HK-2 (cell line): ENCODE data around the gene LPP.

Source experiments
- DNase-seq: peaks from one replicate; pipeline ENCODE4 v3.0.0-alpha.2; 2018; ENCODE audit not compliant: unreplicated experiment

LPP gene

DNA sequence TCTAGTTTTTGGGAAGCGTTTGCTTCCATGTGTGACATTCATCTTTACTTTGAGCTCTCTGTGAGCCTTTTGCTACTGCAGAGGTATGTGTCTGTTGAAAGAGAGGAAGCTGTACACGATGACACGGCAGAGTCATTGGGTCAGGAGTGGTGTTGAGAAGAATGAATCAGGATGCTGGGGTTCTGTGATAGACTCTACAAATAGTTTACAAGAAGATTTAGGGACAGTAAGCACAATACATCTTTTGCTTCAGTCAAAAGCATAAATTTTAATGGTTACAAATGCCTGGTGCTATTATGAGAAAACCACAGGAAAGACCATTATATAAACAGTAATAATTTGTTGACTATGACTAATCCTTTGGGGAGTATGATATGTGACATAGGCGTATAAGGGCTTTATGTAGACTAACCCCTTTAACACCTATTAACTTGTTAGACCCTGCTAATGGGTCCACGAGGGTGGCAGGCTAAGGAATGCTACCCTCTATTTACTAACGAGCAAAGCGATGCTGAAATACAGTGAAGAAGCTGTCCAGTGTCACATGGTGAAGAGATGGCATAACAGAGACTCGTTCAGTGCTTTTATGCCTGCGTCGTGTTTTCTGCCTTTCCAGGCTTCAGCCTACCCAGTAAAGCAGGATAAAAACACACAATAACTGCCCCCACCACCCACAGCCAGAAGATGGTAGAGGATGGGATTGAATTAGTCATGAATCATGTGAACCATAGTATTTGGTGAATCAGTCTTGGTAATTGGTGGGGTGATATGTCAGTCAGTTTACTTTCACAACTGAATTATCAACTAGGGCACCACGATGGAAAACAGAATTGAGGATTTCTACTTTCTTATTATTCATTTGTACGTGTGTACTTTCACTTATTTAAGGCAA, 118.8 kb downstream of the LPP start:
- DNase-seq, result peak; percentile 53

DNA sequence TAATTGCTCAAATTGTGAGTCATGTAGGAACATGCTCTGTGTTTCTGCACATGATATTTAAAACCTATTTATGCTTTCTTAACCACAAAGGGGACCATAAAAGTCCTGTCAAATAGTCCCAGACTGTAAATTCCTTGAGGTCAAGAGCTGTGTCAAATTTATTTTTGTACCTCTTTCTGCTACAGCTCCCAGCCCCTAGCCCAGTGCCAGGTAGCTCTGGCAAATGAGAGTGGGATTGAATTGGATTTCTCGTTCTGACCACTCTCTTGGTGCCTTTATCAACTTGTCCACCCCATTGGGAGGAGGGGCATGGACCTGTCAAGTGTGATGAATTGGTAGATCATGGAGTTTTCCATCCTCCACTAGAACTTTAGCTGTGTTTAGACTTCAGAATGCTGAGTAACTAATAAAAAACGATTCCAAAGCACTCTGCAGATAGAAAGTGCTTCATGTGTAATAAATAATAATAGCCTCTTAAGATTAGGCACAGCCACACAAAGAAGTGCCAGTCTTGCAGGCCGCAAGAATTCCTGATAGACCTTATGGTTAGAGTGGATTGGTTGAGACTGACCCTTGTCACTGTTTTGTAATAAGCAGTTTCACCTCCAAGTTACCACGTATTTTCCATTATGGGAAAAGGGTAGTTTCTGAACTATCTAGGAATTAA, 120.4 kb downstream of the LPP start:
- no peak for DNase-seq

DNA sequence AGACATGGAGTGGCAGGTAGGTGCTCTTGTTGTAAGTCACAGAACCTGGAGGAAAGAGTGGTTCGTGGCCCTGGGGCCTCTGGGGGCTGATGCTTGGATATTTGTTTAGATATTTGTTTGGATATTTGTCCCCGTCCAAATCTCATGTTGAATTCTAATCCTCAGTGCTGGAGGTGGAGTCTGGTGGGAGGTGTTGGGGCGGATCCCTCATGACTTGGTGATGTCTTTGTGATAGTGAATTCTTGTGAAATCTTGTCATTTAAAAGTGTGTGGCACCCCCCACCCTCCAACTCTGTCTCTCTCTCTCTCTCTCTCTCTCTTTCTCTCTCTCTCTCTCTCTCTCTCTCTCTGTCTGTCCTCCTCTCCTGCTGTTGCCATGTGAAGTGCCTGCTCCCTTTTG, 122.4 kb downstream of the LPP start:
- no peak for DNase-seq

DNA sequence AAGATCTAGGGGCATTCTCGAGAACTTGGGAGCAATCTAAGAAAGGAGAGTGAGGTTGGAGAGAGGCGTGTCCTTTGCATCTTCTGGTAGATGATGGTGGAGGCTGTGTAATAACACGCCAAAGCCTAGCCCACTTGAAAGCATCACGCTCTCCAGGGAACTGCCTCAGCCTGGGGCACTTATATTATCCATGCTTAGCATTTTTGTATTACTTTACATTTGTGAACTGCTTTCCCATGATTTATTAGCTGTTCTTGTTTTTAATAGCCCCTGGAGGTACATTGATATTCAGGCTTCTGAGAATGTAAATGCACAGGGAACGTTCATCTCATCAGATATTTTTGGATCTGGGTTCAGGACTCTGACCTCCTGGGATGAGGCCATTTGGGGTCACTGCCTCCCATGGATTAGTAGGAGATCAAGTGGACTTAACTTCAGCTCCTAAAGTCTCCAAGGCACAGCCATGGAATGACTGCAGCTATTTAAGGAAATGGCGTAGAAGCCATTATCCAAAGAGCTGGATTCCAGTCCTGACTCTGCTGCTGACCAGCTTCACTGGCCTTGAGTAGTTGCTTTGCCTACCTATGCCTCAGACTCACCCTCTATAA, 124.9 kb downstream of the LPP start:
- no peak for DNase-seq

DNA sequence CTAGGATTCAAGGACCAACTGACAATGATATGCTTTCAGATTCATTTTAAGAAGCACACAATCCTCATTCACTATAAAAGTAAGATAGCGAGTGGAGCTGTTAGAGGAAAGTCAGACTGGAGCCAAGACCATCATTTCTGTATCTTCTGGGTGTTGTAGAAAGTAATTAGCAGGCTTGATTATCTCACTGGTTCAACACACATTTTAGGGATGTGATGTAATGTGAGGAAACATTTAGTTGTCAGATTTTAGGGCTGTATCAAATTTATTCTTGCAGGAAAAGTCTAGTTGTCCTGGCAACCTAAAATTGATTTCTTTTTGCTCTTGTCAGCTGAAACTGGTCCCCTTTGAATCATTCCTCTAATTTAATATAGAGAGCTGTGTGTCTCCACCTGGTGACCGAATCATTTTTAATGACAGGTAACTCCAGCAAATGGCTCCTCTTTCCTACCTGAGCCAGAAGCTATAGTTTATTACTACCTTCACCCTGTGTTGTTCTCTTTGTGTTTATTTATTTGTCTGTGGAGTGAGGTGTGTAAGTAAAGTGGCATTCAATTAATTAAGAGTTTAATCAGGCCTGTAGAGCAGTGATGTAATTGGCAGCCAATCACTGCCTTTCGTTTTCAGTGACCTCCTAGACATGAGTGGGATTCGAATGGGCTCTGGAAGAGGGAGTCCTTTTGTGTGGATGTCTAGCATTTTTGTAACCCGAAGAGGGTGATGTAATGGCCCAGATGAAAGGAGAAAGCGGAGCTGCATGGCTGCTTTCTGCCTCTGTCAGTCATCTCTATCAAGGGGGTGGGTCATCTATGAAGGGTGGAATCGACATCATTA, 125.8 kb downstream of the LPP start:
- DNase-seq, result no peak

DNA sequence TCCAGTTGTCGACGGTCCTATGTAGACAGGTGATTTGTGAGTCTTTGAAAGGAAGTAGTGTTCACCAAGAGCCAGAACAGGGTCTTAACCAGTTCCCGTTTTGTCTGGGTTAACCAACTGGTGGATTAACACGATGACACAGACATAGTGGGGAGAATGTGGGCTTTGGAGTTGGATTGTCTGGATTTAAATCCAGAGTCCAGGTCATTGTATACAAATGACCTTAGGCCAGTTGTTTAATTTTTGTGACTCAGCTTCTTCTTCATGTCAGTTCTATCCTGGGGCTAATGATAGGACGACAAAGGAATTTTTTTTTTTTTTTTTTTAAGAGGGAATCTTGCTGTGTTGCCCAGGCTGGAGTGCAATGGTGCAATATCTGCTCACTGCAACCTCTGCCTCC, 126.7 kb downstream of the LPP start:
- DNase-seq, result no peak

DNA sequence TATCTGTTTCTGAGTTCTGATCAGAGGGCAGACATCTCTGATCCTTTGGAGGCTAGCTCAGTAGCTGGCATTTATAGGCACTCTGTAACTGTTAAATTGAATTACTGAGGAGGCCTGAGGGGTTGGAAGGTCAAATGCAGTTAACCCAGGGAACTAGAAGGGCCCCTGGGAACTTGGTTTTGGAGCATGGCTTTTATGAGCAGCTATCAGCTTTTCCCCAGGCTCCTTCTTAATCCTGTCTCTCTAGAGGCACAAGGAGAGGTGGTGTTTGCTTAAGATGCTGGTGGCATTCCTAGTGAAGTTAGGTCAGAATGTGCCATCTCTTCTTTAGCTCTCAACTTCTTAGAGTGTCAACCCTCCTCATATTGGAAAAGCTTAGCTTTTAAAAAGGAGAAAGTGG, 128.9 kb downstream of the LPP start:
- no peak for DNase-seq

DNA sequence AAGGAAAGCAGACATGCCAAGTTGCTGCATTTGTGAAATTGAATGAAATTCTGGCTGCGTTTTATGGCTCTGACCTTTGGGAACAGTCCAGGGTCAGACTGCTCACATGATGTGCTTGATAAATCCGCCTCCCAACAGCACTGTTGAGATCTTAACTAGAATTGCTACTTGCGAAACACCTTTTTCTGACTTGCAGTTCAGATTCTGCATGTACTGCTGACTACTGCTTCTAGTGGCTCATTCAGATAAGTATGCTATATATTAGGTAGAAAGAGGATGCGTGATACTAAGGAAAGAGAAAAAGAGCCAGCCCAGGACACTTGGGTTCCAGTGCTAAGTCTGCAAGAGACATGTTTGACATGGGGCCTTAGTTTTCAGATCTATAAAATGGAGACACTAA, 129.4 kb downstream of the LPP start:
- no peak for DNase-seq

DNA sequence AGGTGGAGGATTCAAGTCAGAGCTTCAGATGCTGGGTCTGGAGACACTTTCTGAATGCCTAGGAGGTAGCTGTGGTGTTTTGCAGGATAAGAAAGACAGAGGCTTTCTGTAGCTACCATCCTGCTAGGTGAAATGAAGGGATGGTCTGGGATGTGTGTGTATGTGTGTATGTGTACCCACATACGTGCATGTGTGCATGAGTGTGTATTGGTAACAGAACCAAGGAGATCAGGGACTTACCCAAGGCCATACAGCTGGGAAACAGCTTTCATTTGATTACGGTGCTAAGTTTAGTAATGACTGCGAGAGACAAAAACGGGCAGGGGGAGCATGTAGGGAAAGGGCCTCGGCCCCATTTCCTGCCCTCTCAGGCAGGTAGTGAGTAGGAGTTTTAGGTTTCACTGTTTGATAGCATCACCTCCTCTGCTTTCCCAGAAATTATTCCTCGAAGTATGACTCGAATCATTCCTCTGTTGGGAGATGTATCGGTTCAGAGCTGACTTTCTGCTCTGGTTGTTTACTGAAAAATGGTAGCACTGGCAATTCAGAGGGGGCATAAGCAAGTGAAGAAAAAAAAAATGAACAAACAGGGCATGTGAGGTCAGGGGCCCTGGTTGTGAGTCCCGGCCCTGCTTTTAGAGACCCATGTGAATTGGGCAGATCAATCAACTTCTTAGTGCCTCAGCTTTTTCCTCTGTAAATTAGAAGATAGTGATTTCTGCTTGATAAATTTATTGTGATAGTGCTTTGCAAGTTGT, 130.7 kb downstream of the LPP start:
- no peak for DNase-seq

DNA sequence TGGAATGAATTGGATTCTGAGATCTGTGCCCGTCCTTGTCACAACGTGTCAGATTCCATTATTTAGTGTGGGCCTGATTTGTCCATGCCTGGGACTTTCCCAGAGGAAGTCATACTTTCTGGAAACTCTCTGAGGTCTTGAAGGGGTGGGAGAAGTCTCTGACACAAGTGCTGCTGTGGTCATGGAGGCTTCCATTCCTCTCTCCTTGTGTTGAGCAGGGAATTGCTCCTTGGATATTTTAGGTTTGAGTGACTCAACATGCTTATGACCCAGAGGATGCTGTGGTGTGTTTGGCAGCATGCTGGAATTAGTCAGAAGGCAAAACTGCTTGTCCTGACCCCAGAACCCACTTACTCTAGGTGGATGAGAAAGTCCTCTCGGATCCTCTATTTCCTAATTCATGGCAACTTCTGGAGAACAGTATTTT, 132.1 kb downstream of the LPP start:
- peak; percentile 77 for DNase-seq

DNA sequence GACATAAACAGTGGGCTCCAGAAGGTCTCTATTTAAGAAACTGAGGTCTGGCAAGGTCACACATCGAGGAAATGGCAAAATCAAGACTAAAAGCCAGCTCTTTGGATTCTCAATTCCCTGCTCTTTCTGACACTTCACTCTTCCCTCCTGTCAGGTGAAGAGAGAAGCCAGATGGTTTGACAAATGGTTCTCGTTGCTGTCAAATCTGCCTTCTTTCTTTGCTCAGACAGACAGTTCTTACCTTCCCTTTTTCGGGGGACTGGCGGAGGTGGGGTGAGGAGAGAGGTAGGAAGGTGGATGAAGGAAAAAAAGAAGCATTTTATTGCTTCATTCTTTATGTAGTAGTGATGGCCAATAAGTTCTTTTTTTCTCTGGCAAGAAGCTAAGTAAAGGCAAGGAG, 133.4 kb downstream of the LPP start:
- no peak for DNase-seq

DNA sequence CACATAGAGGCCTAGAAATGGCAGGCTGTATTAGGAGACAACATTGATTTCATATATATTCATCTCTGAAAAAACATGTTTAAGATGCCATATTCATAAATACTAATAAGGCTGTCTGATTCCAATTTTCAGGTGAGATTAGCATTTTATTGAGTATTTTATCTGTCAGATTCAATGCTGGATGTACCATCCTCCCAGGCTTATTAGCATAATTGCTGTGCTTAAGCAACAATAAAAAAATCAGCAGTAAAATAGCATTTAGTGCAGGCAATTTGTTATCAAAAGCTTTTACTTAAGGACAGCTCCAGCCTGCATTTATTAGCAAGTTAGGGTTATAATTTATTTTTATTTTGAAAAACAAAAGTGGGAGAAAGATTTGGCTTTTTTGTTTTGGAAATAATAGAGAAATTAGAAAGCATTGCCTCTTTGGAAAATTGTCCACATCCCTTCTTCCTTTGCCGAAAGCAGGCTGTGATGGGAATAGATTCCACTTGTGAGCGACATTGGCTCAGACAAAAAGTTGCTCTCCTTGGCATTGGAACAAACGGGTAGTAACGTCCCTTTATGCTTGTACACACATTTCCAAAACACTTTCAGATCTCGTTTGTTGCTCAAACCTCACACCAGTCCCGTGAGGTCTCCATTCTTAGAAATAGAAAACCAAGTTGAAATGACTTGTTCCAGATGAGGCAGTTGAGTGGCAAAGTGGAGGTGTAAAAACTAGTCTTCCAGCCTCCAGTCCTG, 134.0 kb downstream of the LPP start:
- DNase-seq, result no peak

DNA sequence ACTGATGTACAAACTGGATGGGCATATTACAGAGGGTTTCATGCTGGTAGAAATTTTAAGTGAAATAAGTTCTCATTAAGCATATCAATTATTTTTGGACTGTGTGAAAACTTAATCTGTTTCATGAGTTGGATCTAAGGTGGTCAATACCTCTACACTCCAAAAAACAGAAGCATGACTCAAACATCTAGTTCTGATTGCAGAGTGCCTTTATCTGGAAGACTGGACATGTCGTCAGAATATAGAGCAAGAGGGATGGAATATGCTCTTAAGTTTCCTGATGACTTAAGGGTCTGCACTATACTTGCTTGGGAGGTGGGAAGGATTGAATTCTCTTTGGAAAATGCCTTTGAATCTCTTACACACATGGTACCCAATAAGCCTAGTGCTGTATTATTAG, 138.3 kb downstream of the LPP start:
- no peak for DNase-seq

DNA sequence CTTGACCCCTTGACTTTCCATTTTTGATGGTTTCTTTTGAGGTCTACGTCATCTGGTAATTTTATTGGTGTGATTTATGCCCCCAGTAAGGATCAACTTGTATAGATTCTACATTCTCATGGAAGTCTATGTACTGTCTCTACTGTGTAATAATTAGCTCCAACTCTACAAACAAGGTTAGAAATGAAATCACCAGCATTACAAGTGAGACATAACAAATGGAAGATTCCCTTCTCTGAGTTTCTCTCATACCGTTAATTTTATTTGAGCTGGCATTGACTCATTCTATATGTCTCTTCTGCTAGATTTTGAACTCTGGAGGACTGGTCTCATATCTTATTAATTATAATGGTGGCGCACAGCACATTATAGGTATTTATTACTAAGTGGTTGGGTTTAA, 138.9 kb downstream of the LPP start:
- DNase-seq, result no peak

DNA sequence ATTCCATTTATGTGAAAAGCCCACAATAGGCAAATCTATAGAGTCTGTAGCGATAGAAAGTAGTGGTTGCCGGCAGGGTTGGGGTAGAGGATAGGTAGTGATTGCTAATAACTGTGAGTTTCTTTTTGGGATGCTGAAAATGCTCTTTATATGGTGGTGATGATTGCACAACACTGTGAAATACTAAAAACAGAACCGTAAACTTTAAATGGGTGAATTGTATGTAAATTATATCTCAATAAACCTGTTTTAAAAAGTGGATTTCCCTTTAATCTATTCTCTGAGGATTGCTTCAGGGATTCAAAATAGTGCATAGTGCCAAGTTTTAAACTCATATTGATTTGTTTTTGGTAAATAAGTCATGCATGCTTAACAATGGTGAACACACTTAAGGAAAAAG, 140.2 kb downstream of the LPP start:
- no peak for DNase-seq

DNA sequence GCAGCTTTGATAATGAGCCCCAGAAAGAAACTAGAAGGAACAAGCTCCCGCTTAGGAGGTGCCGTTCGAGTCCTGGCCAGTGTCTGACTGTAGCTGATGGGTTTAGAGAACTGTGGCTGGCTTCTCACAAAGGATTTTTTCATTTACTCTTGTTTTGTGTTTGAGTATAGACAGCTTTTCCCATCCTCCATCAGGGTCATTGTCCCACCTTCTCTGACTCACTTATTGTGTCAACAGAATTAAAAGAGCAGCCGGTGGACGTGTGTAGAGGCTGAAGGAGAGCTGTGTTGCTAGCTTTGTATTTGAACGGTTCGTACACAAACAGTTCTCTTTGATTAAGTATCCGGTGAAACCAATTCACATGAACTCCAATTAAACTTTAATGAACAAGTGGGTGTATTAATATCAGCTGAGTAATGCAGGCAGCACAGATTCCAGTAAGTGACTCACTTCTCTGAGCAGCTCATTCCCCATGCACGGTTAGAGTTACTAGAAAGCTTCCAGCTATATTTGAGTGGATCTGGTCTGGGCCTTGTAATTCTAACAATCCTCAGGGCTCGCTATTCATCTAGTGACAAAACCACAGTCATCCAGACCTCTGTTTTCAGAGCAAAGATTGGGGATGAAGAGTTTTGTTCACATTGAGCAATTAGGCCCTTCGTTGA, 141.0 kb downstream of the LPP start:
- DNase-seq, result peak; percentile 58

DNA sequence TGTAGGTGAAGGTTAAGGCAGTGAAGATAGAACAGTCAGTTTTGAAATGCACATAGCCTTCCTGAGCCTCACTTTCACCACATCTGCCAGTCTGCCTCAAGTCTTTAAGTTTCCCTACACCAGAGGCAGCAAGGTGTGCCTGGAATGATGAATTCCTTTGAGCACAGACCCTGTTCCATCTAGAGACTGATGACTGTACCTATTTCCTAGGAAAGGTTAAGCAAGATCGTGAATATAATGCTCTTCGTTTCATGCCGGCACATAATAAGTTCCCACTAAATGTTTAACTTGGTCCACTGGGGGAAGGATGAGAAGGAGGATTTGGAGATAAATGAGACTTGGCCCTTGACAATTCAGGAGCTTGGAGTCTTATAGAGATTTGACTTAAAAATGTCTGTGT, 141.9 kb downstream of the LPP start:
- DNase-seq, result no peak

DNA sequence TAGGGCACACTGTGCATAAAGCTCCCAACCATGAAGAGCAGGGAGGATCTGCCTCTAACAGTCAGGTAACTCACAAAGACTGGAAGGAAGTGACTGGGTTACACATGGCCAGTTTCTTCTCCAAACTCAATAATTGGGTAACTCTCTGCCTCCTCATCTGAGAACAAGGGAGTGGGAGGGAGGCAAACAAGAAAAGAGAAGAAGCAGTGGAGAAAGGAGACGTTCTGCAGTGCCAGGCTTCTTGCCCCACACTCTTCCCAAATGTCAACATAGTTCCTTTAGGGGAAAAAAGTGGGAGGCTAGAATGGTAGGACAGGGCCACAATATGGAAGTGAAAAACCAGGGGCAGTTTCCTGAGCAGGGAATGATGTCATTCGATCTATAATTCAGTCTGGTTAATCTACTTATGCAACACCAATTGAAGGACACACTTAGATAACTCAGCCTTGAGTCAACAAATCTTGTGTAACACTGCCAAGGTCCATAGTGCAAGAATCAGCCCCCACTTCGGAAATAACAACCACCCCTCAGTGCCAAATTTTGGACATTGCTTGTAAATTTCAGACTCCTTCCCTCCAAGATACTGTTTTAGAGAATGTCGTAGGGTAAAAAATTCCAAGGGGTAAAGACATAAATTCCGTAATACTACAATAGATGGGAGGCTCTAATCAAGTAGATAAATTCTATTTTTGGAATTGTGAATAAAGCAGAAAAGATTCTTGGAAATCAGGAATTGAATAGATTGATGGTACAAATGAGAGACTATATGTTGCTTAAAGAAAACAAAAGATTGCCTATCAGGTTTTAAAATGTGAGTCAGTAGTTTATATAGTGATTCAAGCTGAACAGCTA, 143.0 kb downstream of the LPP start:
- DNase-seq, result no peak

DNA sequence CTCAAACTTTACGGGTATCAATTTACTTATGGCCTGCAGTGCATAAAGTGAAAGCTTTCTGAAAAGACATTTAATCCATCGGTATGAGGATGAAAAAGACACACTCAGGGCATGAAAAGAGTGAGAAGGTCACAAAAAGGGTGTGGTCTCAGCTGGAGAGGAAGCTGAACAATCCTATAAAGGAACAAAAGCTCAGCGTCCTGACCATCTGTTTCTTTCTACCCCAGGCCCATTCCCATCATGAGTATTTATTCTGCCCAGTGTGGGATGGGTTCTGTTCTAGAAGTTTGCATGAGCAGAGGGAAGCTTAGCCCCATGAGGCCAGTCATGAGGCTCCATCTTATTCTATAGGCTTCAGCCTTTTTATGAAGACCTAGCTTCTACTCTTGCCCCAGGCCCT, 144.6 kb downstream of the LPP start:
- DNase-seq, result no peak
